HG02678 (cell line): ENCODE data around the gene SHISAL2B.
"Not testable (repeated sequence)": the region's sequence is repeated elsewhere in the genome, so short reads cannot be mapped to it uniquely, and the experiment has no call there.

Experiments
- ATAC-seq: cut with Tn5 transposase; IDR thresholded peaks from one replicate; pipeline ENCODE4 v1.9.1; 2021; ENCODE audit warnings: mild to moderate bottlenecking, moderate library complexity; ENCODE audit not compliant: unreplicated experiment

SHISAL2B gene

GRCh38 chr5:64696414-64696813 lies 6.1 kb downstream of the SHISAL2B start:
- not testable (repeated sequence) for ATAC-seq

GRCh38 chr5:64700765-64701164 lies 10.5 kb downstream of the SHISAL2B start:
- ATAC-seq: no peak

DNA sequence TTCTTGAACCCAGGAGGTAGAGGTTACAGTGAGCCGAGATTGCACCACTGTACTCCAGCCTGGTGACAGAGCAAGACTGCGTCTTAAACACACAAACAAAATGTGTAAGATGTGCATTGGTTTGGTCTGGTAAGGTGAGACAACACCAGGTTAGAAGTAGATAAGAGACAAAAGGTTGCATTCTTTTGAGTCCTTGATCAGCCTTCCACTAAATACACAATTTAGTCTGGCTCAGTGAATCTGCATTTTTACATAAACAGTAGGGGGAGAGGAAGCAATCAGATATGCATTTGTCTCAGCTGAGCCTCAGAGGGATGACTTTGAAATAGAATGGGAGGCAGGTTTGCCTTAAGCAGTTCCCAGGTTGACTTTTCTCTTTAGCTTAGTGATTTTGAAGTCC lies 15.8 kb downstream of the SHISAL2B start:
- ATAC-seq: not testable (repeated sequence)

DNA sequence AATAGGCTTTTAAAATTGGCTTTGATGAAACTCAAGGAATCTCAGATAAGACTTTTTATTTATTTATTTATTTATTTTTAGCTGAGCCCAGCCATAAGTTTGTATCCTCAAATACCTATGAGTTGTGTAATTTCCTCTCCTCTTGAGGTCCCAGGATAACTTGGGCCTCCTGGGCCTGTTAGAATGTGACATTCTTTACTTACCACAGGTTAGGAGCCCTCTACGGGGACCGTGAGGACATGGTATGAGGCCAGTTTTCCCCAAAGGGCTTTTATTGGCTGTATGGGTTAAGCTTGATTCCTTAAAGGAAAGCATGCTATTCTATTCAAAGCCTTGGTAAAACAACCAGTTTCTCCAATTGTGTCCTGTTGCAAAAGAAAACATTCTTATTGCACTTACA lies 16.9 kb downstream of the SHISAL2B start:
- ATAC-seq: no peak

- ATAC-seq: not testable (repeated sequence)
These were observed 24.2 kb downstream of the SHISAL2B start for GRCh38 chr5:64714495-64714894.

- no peak for ATAC-seq
These were observed 32.3 kb downstream of the SHISAL2B start for GRCh38 chr5:64722588-64722987.

GRCh38 chr5:64727150-64727549 lies 36.8 kb downstream of the SHISAL2B start:
- ATAC-seq: peak; percentile 67

DNA sequence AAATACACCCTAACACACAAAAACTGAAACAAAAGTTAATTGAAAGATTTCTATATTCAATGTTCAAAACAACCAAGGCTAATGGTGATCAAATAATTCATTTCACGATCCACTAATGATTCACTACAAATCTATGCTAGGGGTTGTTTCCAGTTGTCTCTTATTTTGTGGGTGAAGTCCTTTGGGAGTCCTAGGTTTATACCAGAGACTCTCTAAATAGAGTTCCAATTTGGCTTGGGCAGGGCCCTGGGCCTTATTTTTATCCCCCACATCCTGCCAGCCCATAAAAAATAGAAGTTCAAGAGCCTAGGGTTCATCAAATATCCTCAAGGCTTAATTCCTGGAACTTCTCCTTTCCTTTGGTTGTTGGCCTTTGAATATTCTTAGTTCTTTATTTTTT lies 52.1 kb downstream of the SHISAL2B start:
- ATAC-seq: no peak

- no peak for ATAC-seq
These were observed 52.5 kb downstream of the SHISAL2B start for GRCh38 chr5:64742821-64743220.

DNA sequence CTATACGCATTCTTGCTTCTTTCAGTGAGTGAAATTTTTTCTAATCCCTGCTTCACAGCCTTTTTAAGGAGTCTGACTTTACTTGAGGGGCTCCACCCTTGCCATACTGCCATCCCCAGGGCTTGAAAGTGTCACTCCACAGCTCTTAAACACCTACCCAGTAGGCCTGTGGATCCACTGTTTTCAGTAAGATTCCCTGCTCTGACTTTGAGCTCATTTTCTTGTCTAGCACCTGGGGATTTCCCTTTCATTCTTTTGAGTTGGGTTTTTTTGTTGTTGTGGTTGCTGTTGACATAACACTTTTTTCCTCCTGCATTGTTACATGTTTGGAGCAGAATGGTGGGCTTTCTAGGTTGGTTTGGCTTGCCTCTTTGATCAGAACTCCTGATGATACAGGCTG lies 54.6 kb downstream of the SHISAL2B start:
- no peak for ATAC-seq

- no peak for ATAC-seq
These were observed 56.1 kb downstream of the SHISAL2B start for GRCh38 chr5:64746446-64746845.

- no peak for ATAC-seq
These were observed 59.1 kb downstream of the SHISAL2B start for GRCh38 chr5:64749385-64749784.

GRCh38 chr5:64754066-64754465 lies 63.8 kb downstream of the SHISAL2B start:
- ATAC-seq: no peak

DNA sequence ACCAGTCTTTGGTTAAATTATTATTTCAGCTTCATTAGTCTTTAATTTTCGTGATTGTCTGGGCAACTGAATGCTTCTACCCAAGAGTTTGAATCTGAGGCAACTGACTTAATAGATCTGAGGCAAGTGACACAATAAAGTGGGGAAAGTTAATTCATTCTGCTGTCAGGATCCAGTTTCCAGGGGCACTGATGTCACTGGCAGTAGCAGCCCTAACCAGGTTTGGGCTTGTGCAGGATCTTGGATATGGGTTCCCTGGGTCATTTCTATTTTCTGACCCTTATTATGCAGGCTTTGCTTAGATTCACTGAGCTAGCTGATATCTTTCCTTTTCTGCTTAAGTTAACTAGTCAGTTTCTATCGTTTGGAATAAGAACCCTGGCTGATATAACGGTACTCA lies 68.6 kb downstream of the SHISAL2B start:
- ATAC-seq: no peak

DNA sequence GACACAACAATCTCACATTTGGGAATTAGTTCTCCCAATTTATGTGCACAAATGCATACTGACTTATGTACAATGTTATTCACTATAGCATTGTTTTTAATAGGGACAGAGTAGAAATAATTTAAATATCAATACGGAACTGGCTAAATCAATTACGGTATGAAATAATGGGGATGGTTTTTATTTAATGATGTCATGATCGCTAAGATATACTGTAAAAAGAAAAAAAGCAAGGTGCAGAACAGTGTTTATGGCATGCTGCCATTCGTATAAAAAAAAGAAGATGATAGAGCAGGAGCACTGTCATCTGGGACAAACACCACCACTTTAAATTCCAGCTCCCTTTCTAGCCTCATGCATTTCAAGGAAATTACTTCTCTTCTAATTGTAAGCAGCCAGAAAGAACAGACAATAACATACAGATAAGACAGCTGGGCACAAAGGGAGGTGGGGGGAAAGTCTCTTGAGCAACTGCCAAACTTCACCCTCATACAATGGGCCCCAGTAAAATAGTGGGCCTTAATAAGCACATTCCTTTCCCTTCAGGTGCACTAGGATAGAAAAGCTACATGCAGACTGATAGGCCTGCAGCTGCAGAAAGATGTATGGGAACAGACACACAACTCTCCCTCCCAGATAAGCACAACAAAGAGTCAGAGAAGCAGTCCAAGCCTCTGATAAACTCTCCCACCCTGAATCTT lies 69.8 kb downstream of the SHISAL2B start:
- no peak for ATAC-seq

- no peak for ATAC-seq
These were observed 73.7 kb downstream of the SHISAL2B start for GRCh38 chr5:64763948-64764503.

DNA sequence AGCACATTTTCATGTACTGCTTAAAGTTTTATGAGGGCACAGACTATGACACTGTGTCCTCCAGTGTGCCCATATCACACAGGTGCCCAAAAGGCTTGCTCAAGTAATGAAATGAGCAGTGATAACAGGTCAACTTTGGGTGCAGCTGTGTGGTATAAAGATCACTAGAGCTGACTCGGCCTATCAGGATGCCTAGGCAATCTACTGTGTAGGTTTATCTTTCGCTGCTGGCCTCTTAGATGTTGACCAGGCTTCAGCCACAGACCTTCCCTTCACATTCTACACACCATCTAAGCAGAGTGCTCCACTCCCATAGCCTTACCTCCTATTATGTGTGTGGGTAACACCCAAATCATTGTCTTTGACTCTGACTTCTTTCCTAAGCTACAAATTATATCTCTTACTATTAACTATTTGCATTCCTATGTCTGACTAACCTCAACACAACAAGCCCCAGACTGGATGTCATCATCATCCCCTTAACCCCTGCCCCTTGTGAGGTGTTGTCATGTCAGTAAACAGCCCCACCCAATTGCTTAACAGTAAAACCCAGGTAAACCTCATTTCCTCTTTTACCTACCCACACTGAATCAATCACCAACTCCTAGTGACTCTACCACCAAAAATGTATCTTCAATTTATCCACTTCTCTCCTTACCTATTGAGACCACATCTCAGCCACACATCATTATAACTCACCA lies 75.7 kb downstream of the SHISAL2B start:
- no peak for ATAC-seq

DNA sequence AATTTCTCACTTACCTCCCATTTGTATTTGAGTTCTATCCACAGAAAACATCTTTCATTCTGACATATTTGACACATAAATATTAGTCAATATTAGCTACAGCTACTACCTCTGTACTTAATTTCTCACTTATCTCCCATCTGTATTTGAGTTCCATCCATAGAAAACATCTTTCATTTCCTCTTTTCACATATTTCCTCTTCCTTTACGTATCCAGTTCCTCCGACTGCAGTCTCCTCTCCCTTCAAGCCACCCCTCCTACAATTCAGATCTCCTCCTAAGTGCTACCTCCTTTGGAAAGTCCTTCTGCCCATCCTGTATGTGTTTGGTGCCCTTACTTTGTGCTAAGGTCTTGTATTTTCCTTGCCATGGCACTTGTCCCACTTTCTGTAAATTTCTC lies 76.6 kb downstream of the SHISAL2B start:
- no peak for ATAC-seq
